ENCODE data around the gene USP10.

The USP10 gene

GRCh38 chr16:84766978-84767773, 67.4 kb downstream of the USP10 start:
- in situ Hi-C loops (cut with HindIII; ENCODE audit: low sequenced_read_pairs): no loop called here
- TF ChIP-seq CTCF (IDR thresholded peaks at IDR 0.05; ENCODE audit: low read depth, low read length): no peak
- H3K4me3 ChIP-seq (ENCODE audit: low read depth, low read length): no peak overlapping the region
- DNase-seq (ENCODE audit: low read depth, low spot score): no peak

GRCh38 chr16:84768061-84768807, 68.4 kb downstream of the USP10 start:
- no peak overlapping the region for H3K4me3 ChIP-seq (ENCODE audit: low read depth, low read length)
- no peak for TF ChIP-seq CTCF (IDR thresholded peaks at IDR 0.05; ENCODE audit: low read depth, low read length)
- no peak for DNase-seq (ENCODE audit: low read depth, low spot score)
- in situ Hi-C loops (cut with HindIII; ENCODE audit: low sequenced_read_pairs): no loop called here

- H3K4me3 ChIP-seq (ENCODE audit: low read depth, low read length): no peak overlapping the region
- no peak for DNase-seq (ENCODE audit: low read depth, low spot score)
- in situ Hi-C loops (cut with HindIII; ENCODE audit: low sequenced_read_pairs): no loop called here
- no peak for TF ChIP-seq CTCF (IDR thresholded peaks at IDR 0.05; ENCODE audit: low read depth, low read length)
Observed at GRCh38 chr16:84768808-84769197, 69.0 kb downstream of the USP10 start.

GRCh38 chr16:84769416-84769815, 69.6 kb downstream of the USP10 start:
- TF ChIP-seq CTCF (IDR thresholded peaks at IDR 0.05; ENCODE audit: low read depth, low read length): no peak
- no peak for DNase-seq (ENCODE audit: low read depth, low spot score)
- no peak overlapping the region for H3K4me3 ChIP-seq (ENCODE audit: low read depth, low read length)
- in situ Hi-C loops (cut with HindIII; ENCODE audit: low sequenced_read_pairs): no loop called here

GRCh38 chr16:84773312-84773711, 73.5 kb downstream of the USP10 start:
- H3K4me3 ChIP-seq (ENCODE audit: low read depth, low read length): no peak overlapping the region
- TF ChIP-seq CTCF (IDR thresholded peaks at IDR 0.05; ENCODE audit: low read depth, low read length): no peak
- in situ Hi-C loops (cut with HindIII; ENCODE audit: low sequenced_read_pairs): no loop called here
- no peak for DNase-seq (ENCODE audit: low read depth, low spot score)

- TF ChIP-seq CTCF (IDR thresholded peaks at IDR 0.05; ENCODE audit: low read depth, low read length): no peak
- no peak overlapping the region for H3K4me3 ChIP-seq (ENCODE audit: low read depth, low read length)
- DNase-seq (ENCODE audit: low read depth, low spot score): peak; percentile 89
- in situ Hi-C loops (cut with HindIII; ENCODE audit: low sequenced_read_pairs): no loop called here
Observed at GRCh38 chr16:84774810-84775209, 75.0 kb downstream of the USP10 start.

All from astrocyte of the spinal cord (primary cell).